Endothelial cell of umbilical vein (primary cell): ENCODE results near the gene GRWD1. TPM values are rescaled to one million over a fixed set of nuclear protein-coding genes. Genes with fewer than 3 reads are reported as not detected.

ENCODE experiments used
- Bru-seq: library from RNA; stranded (reverse); fragments of 400-500 nt; gene quantifications from one replicate; lab custom pipeline; 2021; lab: Mats Ljungman, UMichigan
- BruChase-seq, 2 experiments: library from RNA; stranded (reverse); fragments of 400-500 nt; gene quantifications; one replicate each; lab custom pipeline; 2021; lab: Mats Ljungman, UMichigan
- BruUV-seq: library from RNA; stranded (reverse); fragments of 400-500 nt; replicated peaks from 2 replicates; lab custom pipeline; 2021; lab: Mats Ljungman, UMichigan
- CTCF ChIA-PET: fragments of 300-600, 350-600 bp; sonication (Branson Sonifier 250); formaldehyde crosslinking; loops from one replicate; lab custom pipeline; 2021; ENCODE audit warnings: antibody characterized with exemption, inconsistent platforms; lab: Charles Lee
- POLR2A ChIA-PET: fragments of 300-600, 350-600 bp; sonication (Branson Sonifier 250); formaldehyde crosslinking; loops from one replicate; lab custom pipeline; 2021; ENCODE audit warnings: antibody characterized with exemption, inconsistent platforms; lab: Charles Lee
- DNase-seq: peaks from one replicate; pipeline ENCODE4 v3.0.0-alpha.2; 2011; ENCODE audit warnings: low read depth, low spot score
- FAIRE-seq: peaks from 2 replicates; lab custom pipeline; 2011; peaks lifted over from hg19 to GRCh38; lab: Jason Lieb, UNC
- H2AFZ ChIP-seq: 2 replicates; pipeline ENCODE4 v1.6.0; 2012; ENCODE audit warnings: low read depth, low read length, control low read depth, inconsistent platforms
- H3K27ac ChIP-seq: 2 replicates; pipeline ENCODE4 v1.5.1; 2011; ENCODE audit warnings: low read depth, mild to moderate bottlenecking, control low read depth, low read length, moderate library complexity; ENCODE audit not compliant: insufficient read depth
- H3K27me3 ChIP-seq, 2 experiments: 2 replicates each; pipeline versions ENCODE4 v1.6.0 to v1.6.1; 2011; ENCODE audit warnings: low read length in 2 of 2, mixed read lengths in 1 of 2; ENCODE audit not compliant: control insufficient read depth in 2 of 2, insufficient read depth in 2 of 2
- H3K36me3 ChIP-seq, 2 experiments: 2 replicates in 1 of 2; 3 replicates in 1 of 2; pipeline ENCODE4 v1.5.1; 2011; ENCODE audit warnings: low read length in 2 of 2, mild to moderate bottlenecking in 1 of 2, moderate library complexity in 1 of 2; ENCODE audit not compliant: control insufficient read depth in 2 of 2, insufficient read depth in 2 of 2; ENCODE audit errors: extremely low read depth in 1 of 2
- H3K4me1 ChIP-seq: 3 replicates; pipeline ENCODE4 v1.5.1; 2011; ENCODE audit warnings: mild to moderate bottlenecking, low read length; ENCODE audit not compliant: control insufficient read depth, insufficient read depth; ENCODE audit errors: extremely low read depth
- H3K4me2 ChIP-seq: 2 replicates; pipeline ENCODE4 v1.6.1; 2011; ENCODE audit warnings: low read length, control low read depth, mixed read lengths; ENCODE audit not compliant: insufficient read depth
- H3K4me3 ChIP-seq, 3 experiments: fragments of 200-600 bp in 1 of 3; sonication (generic), shearing (Covaris generic) in 1 of 3; replicated peaks in 1 of 3; 2 replicates each; pipeline ENCODE4 v1.5.1; 2011 to 2016; ENCODE audit warnings: control low read depth in 3 of 3, low read length in 3 of 3, mild to moderate bottlenecking in 2 of 3, inconsistent platforms in 1 of 3, low read depth in 1 of 3, moderate library complexity in 1 of 3; ENCODE audit not compliant: insufficient read depth in 1 of 3
- H3K79me2 ChIP-seq: 2 replicates; pipeline ENCODE4 v1.6.0; 2012; ENCODE audit warnings: low read length, inconsistent platforms; ENCODE audit not compliant: control insufficient read depth, insufficient read depth
- H3K9ac ChIP-seq: replicated peaks from 2 replicates; pipeline ENCODE3; 2011; ENCODE audit warnings: low read length, control low read depth; ENCODE audit not compliant: insufficient read depth; ENCODE audit errors: extremely low read depth
- H3K9me1 ChIP-seq: replicated peaks from 3 replicates; pipeline ENCODE4 v1.6.0; 2011; ENCODE audit warnings: mild to moderate bottlenecking, low read length; ENCODE audit not compliant: control insufficient read depth, insufficient read depth; ENCODE audit errors: extremely low read depth
- H3K9me3 ChIP-seq: replicated peaks from 2 replicates; pipeline ENCODE4 v1.5.1; 2012; ENCODE audit warnings: low read length, inconsistent platforms; ENCODE audit not compliant: control insufficient read depth, insufficient read depth
- H4K20me1 ChIP-seq: replicated peaks from 2 replicates; pipeline ENCODE3; 2011; ENCODE audit warnings: mild to moderate bottlenecking, low read length; ENCODE audit not compliant: control insufficient read depth, insufficient read depth; ENCODE audit errors: extremely low read depth
- CTCF ChIP-seq, 2 donors: IDR thresholded peaks; 1 replicate in 1 of 2; 2 replicates in 1 of 2; pipeline ENCODE4 v1.5.1; 2011; ENCODE audit warnings: low read length in 2 of 2, mild to moderate bottlenecking in 2 of 2, moderate library complexity in 2 of 2, control low read depth in 1 of 2, inconsistent platforms in 1 of 2, low read depth in 1 of 2; ENCODE audit not compliant: insufficient read depth in 1 of 2; ENCODE audit errors: extremely low read depth in 1 of 2
- EZH2 ChIP-seq: IDR thresholded peaks from 2 replicates; pipeline ENCODE4 v1.6.1; 2012; ENCODE audit warnings: borderline replicate concordance, low read depth, mild to moderate bottlenecking, moderate library complexity, low read length, inconsistent platforms; ENCODE audit not compliant: severe bottlenecking
- FOS ChIP-seq: IDR thresholded peaks from 2 replicates; pipeline ENCODE4 v1.6.1; 2011; ENCODE audit warnings: mild to moderate bottlenecking, low read length, moderate library complexity, borderline replicate concordance; ENCODE audit not compliant: insufficient read depth
- GATA2 ChIP-seq: IDR thresholded peaks from 2 replicates; pipeline ENCODE4 v1.7.0; 2011; ENCODE audit warnings: low read depth, mild to moderate bottlenecking, moderate library complexity, mixed read lengths, low read length; ENCODE audit not compliant: insufficient read length, insufficient read depth
- JUN ChIP-seq: IDR thresholded peaks from 2 replicates; pipeline ENCODE4 v1.6.1; 2011; ENCODE audit warnings: borderline replicate concordance, low read depth; ENCODE audit not compliant: insufficient read length, insufficient read depth
- MYC ChIP-seq: IDR thresholded peaks from one replicate; pipeline ENCODE4 v1.6.1; 2011; ENCODE audit warnings: mild to moderate bottlenecking, low read depth, low read length
- POLR2A ChIP-seq: IDR thresholded peaks from 2 replicates; pipeline ENCODE4 v1.6.1; 2012; ENCODE audit warnings: low read depth, mild to moderate bottlenecking, control low read depth, low read length
- POLR2AphosphoS5 ChIP-seq: IDR thresholded peaks from 2 replicates; pipeline ENCODE4 v1.6.1; 2012; ENCODE audit warnings: low read depth, mild to moderate bottlenecking, control low read depth, low read length, moderate library complexity; ENCODE audit not compliant: insufficient read depth
- dilution Hi-C: fragments of 300-500 bp; cut with MboI; formaldehyde crosslinking; loops from one replicate; pipeline ENCODE4 v1.15.0; 2019; ENCODE audit warnings: low sequenced_read_pairs; ENCODE audit not compliant: extremely low pct_ligation_motif_present
- intact Hi-C: fragments of 100-400 bp; cut with micrococcal nuclease; formaldehyde crosslinking; loops from one replicate; pipeline ENCODE4 v1.10.0; 2022
- long read RNA-seq: library from polyadenylated mRNA; stranded (forward); transcript quantifications from one replicate; pipeline ENCODE4 v2.0.0, GENCODE V29; 2021
- polyA minus RNA-seq, 3 experiments: library from RNA; depleted of rRNA, polyadenylated mRNA; stranded (reverse); fragments of >200 nt; gene quantifications; 1 replicate in 1 of 3; 2 replicates in 2 of 3; pipeline ENCODE4 v1.2.3, GENCODE V29; 2011
- polyA plus RNA-seq, 4 experiments: library from polyadenylated mRNA; depleted of rRNA in 3 of 4; stranded (reverse) in 3 of 4; unstranded in 1 of 4; fragments of >200 nt; gene quantifications; 2 replicates each; pipeline versions ENCODE4 v1.2.1 to v1.2.3, GENCODE V29; 2011 to 2012; ENCODE audit warnings: missing spikeins in 1 of 4
- total RNA-seq: library from RNA; stranded (reverse); gene quantifications from 2 replicates; pipeline ENCODE4 v1.2.3, GENCODE V29; 2021
- TF ChIP-seq, protein P1 (sequence below): IDR thresholded peaks from 2 replicates; pipeline ENCODE4 v1.6.1; 2011; ENCODE audit not compliant: insufficient read depth, insufficient read length

GRWD1 gene
- total RNA-seq (52.7 and 52.8 TPM in 2 replicates), polyA plus RNA-seq (26.3 and 26.8 TPM in 2 replicates), polyA minus RNA-seq (12.5 and 21.5 TPM in 2 replicates), Bru-seq, nascent RNA (percentile 69 among the genes with signal in this experiment), BruChase-seq, experiment 1, labeled RNA remaining after a 6-hour chase (percentile 89 among the genes with signal in this experiment), BruChase-seq, experiment 2, labeled RNA remaining after a 2-hour chase (percentile 83 among the genes with signal in this experiment)
- 24.3 and 29.0 TPM in 2 replicates for polyA plus RNA-seq (2011; cell fraction: cytosol; rRNA removed)
- 18.1 and 25.8 TPM in 2 replicates for polyA plus RNA-seq (2011; cell fraction: nucleus; rRNA removed)
- polyA plus RNA-seq (2012), result 30.6 and 31.3 TPM in 2 replicates
- polyA minus RNA-seq (2011; cell fraction: cytosol; rRNA and poly(A)+ RNA removed), result 36.8 TPM
- 9.3 and 11.5 TPM in 2 replicates for polyA minus RNA-seq (2011; cell fraction: nucleus; rRNA and poly(A)+ RNA removed)
- long read RNA-seq, full-length matches to known transcripts, result 233 of 245 reads
- long read RNA-seq, partial matches to known transcripts, result 9 of 245 reads
- long read RNA-seq, other reads (novel, unspliced or antisense), result 3 of 245 reads

DNA sequence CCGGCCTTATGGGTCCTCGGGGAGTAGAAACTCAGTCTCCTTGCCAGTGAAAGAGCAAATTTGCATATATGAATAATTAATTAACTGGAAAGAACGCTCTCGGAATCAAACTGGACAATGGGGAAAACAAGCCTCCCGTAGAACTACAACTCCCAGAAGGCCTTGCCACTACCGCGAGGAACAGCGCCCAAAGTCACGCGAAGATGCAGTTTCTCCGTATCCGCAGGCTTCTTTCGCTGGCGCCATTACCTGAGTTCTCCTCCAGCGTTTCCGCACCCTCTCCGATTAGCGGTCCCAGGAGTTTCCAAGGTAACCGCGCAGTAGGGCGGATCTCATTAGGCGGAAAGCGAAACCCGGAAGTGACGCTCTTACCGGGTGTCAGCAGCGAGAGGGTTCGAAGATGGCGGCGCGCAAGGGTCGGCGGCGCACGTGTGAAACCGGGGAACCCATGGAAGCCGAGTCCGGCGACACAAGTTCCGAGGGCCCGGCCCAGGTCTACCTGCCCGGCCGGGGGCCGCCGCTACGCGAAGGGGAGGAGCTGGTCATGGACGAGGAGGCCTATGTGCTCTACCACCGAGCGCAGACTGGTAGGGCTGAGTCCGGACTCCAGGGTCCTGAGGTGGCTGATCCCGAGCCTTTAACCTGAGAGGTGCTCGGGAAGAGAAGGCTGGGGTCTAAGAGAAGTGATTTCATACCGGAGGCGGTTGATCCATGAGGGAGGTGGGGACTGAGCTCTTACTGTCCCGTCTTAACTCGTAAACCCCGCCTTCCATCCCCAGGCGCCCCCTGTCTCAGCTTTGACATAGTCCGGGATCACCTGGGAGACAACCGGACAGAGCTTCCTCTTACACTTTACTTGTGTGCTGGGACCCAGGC, at the start of gene GRWD1:
Gene GRWD1 (plus strand): TSS at position 378 of the 876 bp plus-strand sequence. CDS start 23 bp downstream, at position 401.
- CTCF ChIA-PET, result interaction anchor here (0.7 to 2.4 kb wide), 24 partner anchors 11 to 143 kb away, joined by 3 to 52 read pairs (median 4); partner anchors contain the start of genes GRIN2D, KDELR1, SYNGR4 and TMEM143

More for the DNA sequence above, at the start of gene GRWD1:
- no peaks in the 10 kb centered on the region for H3K9me3 ChIP-seq
- H4K20me1 ChIP-seq, result no peaks in the 10 kb centered on the region
- FAIRE-seq, result peak; percentile 100
- peaks cover 17% of the 10 kb centered on the region for H3K4me1 ChIP-seq
- dilution Hi-C loops (no loop called here), intact Hi-C loops (loop anchor here (1.0 to 5.0 kb wide), 9 partner anchors 22 to 179 kb away; partner anchors contain the start of genes CYTH2, KDELR1 and SYNGR4)
- peaks cover 7 to 19% of the 10 kb centered on the region in 2 experiments for H3K27me3 ChIP-seq
- peak within 1 kb of the TSS; percentile 52 for H3K27ac ChIP-seq
- POLR2A ChIA-PET, result interaction anchor here (0.6 to 1.0 kb wide), 2 partner anchors 24 to 45 kb away, joined by 3 to 5 read pairs; no protein-coding TSS in a partner anchor
- peak; percentile 97 for DNase-seq
- peak within 1 kb of the TSS; percentile 93 for H3K4me2 ChIP-seq
- H3K4me3 ChIP-seq, result peak within 1 kb of the TSS; percentile 85 to 97 (median 86)
- peaks cover 0 to 17% of the 10 kb centered on the region in 2 experiments for H3K36me3 ChIP-seq
- peaks cover 12% of the 10 kb centered on the region for H3K79me2 ChIP-seq
- TF ChIP-seq JUN, result no peak
- TF ChIP-seq, protein P1, sequence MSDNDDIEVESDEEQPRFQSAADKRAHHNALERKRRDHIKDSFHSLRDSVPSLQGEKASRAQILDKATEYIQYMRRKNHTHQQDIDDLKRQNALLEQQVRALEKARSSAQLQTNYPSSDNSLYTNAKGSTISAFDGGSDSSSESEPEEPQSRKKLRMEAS, result peak; percentile 93
- TF ChIP-seq POLR2A, result peak; percentile 71
- peak; percentile 36 for TF ChIP-seq POLR2AphosphoS5
- no peak for TF ChIP-seq EZH2
- TF ChIP-seq CTCF (IDR thresholded peaks at IDR 0.05; ENCODE audit: extremely low read depth in 1 of 2, insufficient read depth in 1 of 2, low read depth in 1 of 2, low read length in 2 of 2), result no peak
- TF ChIP-seq FOS, result no peak
- peak; percentile 68 for TF ChIP-seq MYC
- no peak for TF ChIP-seq GATA2
- peak within 1 kb of the TSS; percentile 56 for H2AFZ ChIP-seq
- BruUV-seq, result TSS peak; percentile 64
- H3K9ac ChIP-seq, result peak within 1 kb of the TSS; percentile 85
- H3K9me1 ChIP-seq, result no peaks in the 10 kb centered on the region
